Measurements from ENCODE around the gene MYO6. TPM values are rescaled to one million over a fixed set of nuclear protein-coding genes. Genes with fewer than 3 reads are reported as not detected.

The MYO6 gene
- total RNA-seq, 4 donors from 2014 or later, result 19.1 to 72.2 (median 59.2) TPM

- WGBS, 2 donors (ENCODE audit: low coverage in 1 of 2), result 81 to 88% methylated on average over 2 to 4 of the region's 4 CpGs
- Histone ChIP-seq H3K27me3 (no peaks in the 10 kb centered on the region), H3K4me1 (no peaks in the 10 kb centered on the region), H3K9me3 (no peaks in the 10 kb centered on the region), H3K36me3 (peaks cover 0 to 23% (median 10%) of the 10 kb centered on the region in 4 donors), H3K27ac (no peak overlapping the region), H3K4me3 (no peak overlapping the region)
- intact Hi-C loops (cut with DNase I; ENCODE audit: low total_unique reads), result no loop called here
- no peak for TF ChIP-seq POLR2AphosphoS5 (IDR thresholded peaks at IDR 0.05)
- TF ChIP-seq, protein P1, sequence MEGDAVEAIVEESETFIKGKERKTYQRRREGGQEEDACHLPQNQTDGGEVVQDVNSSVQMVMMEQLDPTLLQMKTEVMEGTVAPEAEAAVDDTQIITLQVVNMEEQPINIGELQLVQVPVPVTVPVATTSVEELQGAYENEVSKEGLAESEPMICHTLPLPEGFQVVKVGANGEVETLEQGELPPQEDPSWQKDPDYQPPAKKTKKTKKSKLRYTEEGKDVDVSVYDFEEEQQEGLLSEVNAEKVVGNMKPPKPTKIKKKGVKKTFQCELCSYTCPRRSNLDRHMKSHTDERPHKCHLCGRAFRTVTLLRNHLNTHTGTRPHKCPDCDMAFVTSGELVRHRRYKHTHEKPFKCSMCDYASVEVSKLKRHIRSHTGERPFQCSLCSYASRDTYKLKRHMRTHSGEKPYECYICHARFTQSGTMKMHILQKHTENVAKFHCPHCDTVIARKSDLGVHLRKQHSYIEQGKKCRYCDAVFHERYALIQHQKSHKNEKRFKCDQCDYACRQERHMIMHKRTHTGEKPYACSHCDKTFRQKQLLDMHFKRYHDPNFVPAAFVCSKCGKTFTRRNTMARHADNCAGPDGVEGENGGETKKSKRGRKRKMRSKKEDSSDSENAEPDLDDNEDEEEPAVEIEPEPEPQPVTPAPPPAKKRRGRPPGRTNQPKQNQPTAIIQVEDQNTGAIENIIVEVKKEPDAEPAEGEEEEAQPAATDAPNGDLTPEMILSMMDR (IDR thresholded peaks at IDR 0.05), result no peak
- no peak for TF ChIP-seq EP300 (IDR thresholded peaks at IDR 0.05; ENCODE audit: low read depth)
- in situ Hi-C loops (cut with MboI; ENCODE audit: low pct_ligation_motif_present in 1 of 4, low pct_unique_long_range_greater_than_20kb in 1 of 4, low sequenced_read_pairs in 3 of 4), result no loop called here
- no peak for DNase-seq
Observed at GRCh38 chr6:75842191-75842590, 93.2 kb downstream of the MYO6 start.

GRCh38 chr6:75842732-75843131, 93.7 kb downstream of the MYO6 start:
- no peaks in the 10 kb centered on the region for H3K4me1 ChIP-seq
- no peak for DNase-seq
- H3K9me3 ChIP-seq, result no peaks in the 10 kb centered on the region
- H3K36me3 ChIP-seq, result peaks cover 0 to 23% (median 10%) of the 10 kb centered on the region in 4 donors
- TF ChIP-seq EP300 (IDR thresholded peaks at IDR 0.05; ENCODE audit: low read depth) (no peak), POLR2AphosphoS5 (IDR thresholded peaks at IDR 0.05) (no peak)
- intact Hi-C loops (cut with DNase I; ENCODE audit: low total_unique reads) (no loop called here), in situ Hi-C loops (cut with MboI; ENCODE audit: low pct_ligation_motif_present in 1 of 4, low pct_unique_long_range_greater_than_20kb in 1 of 4, low sequenced_read_pairs in 3 of 4) (no loop called here)
- H3K4me3 ChIP-seq, result no peak overlapping the region
- WGBS, 2 donors (ENCODE audit: low coverage in 1 of 2), result 75 to 82% methylated on average over 1 to 2 of the region's 2 CpGs
- H3K27ac ChIP-seq, result no peak overlapping the region
- H3K27me3 ChIP-seq, result no peaks in the 10 kb centered on the region

- H3K27me3 ChIP-seq, result no peaks in the 10 kb centered on the region
- H3K9me3 ChIP-seq, result no peaks in the 10 kb centered on the region
- no peak for DNase-seq
- H3K4me3 ChIP-seq, result no peak overlapping the region
- WGBS, 2 donors (ENCODE audit: low coverage in 1 of 2), result 58 to 68% methylated on average over 2 of the region's 2 CpGs
- in situ Hi-C loops (cut with MboI; ENCODE audit: low pct_ligation_motif_present in 1 of 4, low pct_unique_long_range_greater_than_20kb in 1 of 4, low sequenced_read_pairs in 3 of 4) (no loop called here), intact Hi-C loops (cut with DNase I; ENCODE audit: low total_unique reads) (no loop called here)
- H3K27ac ChIP-seq, result no peak overlapping the region
- H3K4me1 ChIP-seq, result peaks cover 0 to under 1% (median under 1%) of the 10 kb centered on the region in 4 donors
- peaks cover 0 to 23% (median 10%) of the 10 kb centered on the region in 4 donors for H3K36me3 ChIP-seq
- TF ChIP-seq, protein P1 (IDR thresholded peaks at IDR 0.05), result no peak
- TF ChIP-seq POLR2A (IDR thresholded peaks at IDR 0.05) (no peak), EP300 (IDR thresholded peaks at IDR 0.05; ENCODE audit: low read depth) (no peak), POLR2AphosphoS5 (IDR thresholded peaks at IDR 0.05) (no peak)
Observed at GRCh38 chr6:75843396-75843795, 94.4 kb downstream of the MYO6 start.

DNA sequence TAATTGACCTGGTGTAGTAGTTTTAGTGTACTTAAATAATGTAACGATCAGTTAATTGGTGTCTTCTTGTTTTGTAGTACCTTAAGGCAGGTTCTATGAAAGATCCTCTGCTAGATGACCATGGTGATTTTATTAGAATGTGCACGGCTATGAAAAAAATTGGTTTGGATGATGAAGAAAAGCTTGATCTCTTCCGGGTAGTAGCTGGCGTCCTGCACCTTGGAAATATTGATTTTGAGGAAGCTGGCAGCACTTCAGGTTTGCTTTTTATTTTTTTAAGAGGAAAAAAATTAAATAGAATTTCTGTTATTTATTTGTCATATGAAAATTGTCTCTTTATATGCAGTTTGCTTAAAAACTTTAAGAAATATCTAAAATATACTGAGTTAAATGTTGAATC, 99.2 kb downstream of the MYO6 start:
- Histone ChIP-seq H3K4me3 (no peak overlapping the region), H3K27ac (no peak overlapping the region)
- TF ChIP-seq EP300 (IDR thresholded peaks at IDR 0.05; ENCODE audit: low read depth) (no peak), POLR2A (IDR thresholded peaks at IDR 0.05) (no peak), POLR2AphosphoS5 (IDR thresholded peaks at IDR 0.05) (no peak)
- TF ChIP-seq, protein P1 (IDR thresholded peaks at IDR 0.05), result no peak

More for the DNA sequence above, 99.2 kb downstream of the MYO6 start:
- in situ Hi-C loops (cut with MboI; ENCODE audit: low pct_ligation_motif_present in 1 of 4, low pct_unique_long_range_greater_than_20kb in 1 of 4, low sequenced_read_pairs in 3 of 4), result no loop called here
- Histone ChIP-seq H3K36me3 (no peaks in the 10 kb centered on the region), H3K4me1 (peaks cover 0 to 37% (median 10%) of the 10 kb centered on the region in 4 donors), H3K27me3 (no peaks in the 10 kb centered on the region), H3K9me3 (no peaks in the 10 kb centered on the region)
- intact Hi-C loops (cut with DNase I; ENCODE audit: low total_unique reads), result no loop called here
- DNase-seq, result no peak
- WGBS, 2 donors (ENCODE audit: low coverage in 1 of 2), result 89 to 93% methylated on average over 4 of the region's 4 CpGs
